Hematopoietic multipotent progenitor cell treated with erythropoietin and hydrocortisone succinate and interleukin-3 and kit ligand, for 8 days (in vitro differentiated cells): ENCODE data around the gene FHDC1.

Experiments
- DNase-seq: peaks from one replicate; pipeline ENCODE4 v3.0.0-alpha.2; 2015

FHDC1 gene

DNA sequence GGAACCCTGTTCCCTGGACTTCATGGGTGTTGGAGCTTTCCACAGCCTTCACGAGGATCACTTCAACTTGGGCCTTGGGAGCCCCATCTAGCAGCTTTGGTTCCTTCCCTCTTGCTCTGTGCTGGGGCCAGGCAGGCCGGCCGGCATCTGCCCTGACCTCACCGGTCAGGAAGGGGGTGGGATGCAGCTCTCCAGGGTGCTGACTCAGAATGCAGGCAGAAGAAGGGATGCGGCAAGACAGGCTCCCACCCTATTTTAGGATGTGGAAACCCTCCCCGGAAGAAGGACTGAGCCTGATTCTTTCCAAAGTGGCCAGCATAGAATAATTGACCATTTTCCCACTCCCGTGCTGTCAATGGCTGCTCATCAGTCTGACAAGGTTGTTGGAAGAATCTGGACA, 47.1 kb downstream of the FHDC1 start:
- DNase-seq, result no peak

DNA sequence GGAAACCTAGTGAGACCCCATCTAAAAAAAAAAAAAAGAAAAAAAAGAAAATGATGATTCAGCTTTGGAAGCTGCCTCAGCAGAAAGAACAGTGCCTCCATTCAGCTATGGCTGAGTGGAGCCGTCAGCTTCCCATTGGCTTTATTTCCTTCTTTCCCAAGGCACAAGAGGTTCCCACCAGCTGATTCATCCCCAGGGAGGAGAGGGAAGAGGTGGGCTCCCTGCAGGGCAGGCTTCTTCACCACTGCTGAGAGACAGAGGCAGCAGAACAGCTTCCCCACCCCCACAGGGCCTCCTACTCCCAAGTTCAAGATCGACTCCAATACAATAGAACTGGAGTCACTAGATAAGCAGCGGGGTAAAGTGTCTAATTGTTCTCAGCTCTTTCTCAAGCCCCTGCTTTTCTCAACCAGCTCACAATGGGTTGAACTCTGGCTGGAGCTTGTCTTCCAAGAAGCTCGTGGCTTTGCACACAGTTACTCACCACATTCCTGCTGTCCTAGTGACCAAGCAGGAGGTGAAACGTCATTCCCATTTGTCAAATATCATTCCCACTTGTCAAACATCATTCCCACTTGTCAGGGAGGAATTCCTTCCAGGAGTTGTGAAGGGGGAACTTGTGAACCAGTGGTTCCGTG, 47.8 kb downstream of the FHDC1 start:
- no peak for DNase-seq

DNA sequence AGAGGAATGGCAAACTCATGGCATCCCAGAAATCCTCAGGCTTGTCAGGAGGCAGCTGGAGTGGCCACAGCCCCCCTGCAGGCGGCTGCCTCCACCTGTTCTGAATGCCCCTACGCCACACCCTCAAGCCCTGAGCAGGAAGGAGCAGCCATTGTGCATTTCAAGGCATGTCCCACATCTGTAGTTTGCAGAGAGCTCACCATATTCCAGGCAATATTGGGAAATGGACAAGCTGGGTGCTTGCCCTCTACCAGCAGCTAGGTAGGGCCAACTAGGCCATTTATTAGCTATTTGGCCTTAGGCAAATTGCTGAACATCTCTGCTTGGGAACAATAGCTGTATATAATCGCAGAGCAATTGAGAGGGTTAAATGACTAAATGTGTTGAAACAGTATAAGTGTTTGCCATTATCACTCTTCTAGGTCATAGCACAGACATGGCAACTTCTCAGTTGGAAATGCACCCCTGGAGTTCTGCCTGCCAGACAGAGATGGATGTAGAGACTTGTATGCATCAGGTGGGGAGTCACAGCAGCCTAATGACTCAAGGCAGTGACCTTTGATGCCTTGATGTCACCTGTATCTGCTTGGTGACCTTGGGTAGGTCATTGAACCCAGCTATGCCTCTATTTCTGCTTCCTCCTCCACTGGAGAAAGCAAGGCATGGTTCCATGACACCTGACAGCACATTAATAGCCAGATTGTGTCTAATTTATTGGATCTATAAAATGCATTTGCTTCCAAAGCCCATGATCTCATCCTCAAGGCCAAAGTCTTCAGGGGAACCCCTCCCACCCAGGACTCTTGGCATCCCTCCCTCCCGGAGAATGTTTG, 52.8 kb downstream of the FHDC1 start:
- DNase-seq, result no peak

DNA sequence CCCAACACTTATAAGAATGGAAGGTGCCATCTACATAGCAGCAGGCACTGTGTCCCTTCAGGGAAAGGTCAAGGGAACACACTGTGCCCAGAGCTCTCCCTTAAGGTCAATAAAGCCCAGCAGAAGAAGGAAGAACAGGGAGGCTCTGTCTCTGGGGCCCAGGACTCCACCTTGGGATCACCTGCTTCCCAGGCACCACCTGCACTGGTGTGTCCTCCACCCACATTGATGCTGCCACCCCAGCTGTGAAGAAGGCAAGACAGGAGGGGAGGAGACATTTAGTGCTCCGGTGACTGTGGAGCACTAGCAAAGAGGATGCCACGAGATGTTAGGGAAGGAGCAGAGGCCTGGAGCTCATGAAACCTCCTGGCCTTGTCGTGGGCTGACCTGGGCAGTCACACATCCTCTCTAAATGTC, 53.4 kb downstream of the FHDC1 start:
- DNase-seq, result no peak

DNA sequence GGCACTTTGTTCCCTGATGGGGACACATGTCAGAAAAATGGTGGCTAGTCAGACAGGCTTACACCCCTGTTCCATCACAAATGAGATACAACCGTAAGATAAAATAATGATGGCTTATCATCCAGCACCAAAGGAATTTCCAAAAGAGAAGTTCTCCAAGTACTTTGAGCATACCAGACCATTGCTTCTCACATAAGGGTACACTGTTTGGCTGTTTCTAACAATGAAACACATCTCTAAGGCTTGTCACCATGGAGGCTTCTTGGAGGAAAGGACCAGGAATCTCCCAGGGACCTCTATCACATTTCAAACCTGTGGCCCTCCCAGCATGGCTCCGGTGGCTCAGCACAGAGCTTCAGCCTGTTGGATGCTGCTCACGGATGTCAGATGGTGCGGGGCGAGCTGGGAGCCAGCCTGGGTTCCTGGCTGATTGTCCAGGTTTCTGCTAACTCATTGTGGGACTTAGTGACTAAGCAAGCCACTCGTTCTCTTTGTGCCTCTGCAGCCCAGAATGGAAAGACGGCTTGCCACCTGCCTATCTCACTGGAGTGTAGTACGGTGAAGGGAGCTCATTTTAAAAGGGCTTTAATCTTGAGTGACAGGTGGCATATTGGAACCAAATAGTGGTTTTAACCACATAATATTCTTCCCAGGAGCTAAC, 54.5 kb downstream of the FHDC1 start:
- peak; percentile 90 for DNase-seq

DNA sequence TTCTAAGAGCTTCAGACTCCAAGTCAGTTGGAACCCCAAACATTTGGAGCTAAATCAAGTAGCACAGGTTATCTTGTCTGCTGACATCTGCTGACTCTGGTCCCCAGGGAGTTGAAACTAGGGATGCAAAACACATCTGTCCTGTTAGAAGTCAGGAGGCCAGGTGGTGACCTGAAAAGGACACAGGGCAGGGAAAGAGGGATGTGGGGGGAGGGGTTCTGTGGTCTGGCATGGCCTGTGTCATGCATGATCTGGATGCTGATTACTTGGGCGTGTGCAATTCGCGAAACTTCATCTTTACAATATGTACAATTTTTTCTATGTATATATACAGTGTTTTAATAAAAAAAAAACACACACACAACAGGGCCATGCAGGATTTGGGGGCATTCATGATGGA, 55.3 kb downstream of the FHDC1 start:
- DNase-seq, result peak; percentile 46

DNA sequence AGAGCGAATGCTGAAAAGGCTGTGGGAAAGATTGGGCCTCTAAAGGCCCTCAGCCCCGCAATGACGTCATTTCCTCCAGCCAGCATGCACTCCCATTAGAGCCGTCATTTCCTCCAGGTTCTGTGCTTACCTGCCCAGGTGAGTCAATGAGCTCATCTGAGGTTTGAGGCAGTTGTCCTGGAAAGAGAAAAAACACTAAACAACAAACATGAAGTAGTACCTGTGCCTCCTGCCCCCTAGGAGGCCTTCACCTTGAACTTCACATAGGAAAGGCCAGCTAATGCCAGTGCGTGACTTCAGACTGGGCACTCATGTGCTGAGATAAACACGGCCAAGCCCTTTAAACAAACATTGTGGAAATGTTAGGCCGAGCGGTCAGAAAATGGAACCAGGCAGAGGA, 55.9 kb downstream of the FHDC1 start:
- DNase-seq, result no peak

DNA sequence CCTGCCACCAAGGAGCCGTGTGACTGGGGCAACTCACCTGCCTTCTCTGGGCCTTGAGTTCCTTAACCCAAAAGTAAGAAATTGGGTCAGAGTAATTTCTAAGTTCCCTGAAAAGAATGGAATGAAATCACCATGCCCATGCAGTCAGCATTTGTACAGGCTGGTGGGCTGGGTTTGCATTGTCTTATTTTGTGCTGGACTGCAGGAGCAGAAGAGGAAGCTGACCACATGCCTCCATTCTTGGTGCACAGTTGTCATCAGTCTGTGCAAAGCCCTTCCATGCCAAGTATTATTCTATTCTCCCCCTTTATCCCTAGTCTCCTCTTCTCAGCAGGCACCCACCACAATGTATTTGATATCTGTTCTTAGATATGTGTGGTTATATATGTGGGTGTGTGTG, 56.3 kb downstream of the FHDC1 start:
- DNase-seq, result peak; percentile 16

DNA sequence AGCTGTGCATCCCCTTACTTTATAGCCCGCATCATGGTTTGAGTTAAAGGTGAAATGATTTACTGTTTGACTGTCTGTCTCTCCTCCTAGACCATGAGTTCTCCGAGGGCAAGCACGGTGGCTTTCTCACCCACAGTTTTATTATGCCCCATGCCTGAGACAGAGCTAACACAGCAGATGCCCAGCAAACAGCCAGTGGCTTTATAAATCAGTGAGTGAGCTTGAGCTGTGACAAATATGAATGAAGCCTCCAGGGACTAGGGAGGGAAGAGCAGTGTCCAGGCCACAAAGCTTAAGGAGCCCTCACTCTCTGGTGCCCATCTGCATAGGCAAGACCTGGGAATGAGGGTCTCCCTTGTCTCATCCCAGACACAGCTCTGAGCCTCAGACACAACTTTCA, 57.9 kb downstream of the FHDC1 start:
- DNase-seq, result no peak

DNA sequence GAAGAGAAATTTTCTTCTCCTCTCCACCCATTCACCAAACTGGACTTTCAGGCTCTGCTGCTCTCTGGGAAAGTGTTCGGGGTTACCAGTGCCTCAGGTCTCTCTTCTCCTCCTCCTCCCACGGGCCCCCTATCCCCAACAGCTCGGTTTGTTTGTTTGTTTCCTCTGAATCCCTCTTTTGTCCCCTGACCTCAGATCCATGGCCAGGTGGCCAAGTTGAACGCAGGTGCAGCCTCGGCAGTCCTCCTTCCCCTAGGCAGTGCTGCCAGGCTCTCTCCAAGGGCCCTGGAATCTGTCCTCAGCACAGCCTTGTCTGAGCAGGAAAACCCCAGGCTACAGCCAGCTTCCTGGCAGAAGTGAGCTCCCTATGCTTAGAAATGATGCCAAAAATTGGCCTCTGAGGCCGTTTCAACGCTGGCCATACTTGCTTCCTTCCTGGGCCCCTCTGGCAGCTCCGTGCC, 60.0 kb downstream of the FHDC1 start:
- no peak for DNase-seq

DNA sequence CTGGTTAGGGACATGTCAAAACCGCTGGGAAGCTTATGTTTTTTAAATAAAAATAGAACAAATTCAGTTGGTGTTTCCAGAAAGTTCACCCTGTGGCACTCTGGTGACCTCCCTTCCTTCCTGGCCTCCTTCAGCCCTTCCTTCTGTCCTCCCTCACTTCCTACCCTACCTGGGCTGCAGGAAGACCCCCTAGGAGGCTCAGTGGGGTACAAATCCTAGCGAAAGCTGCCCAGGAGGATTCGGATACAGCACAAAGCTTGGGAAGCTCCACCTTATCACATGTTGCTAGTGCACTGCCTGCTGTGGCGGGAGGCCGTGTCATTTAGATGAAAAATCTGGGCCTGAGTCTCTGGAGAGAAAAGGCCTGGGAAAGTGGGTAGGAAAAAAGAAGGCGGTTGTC, 60.5 kb downstream of the FHDC1 start:
- no peak for DNase-seq

DNA sequence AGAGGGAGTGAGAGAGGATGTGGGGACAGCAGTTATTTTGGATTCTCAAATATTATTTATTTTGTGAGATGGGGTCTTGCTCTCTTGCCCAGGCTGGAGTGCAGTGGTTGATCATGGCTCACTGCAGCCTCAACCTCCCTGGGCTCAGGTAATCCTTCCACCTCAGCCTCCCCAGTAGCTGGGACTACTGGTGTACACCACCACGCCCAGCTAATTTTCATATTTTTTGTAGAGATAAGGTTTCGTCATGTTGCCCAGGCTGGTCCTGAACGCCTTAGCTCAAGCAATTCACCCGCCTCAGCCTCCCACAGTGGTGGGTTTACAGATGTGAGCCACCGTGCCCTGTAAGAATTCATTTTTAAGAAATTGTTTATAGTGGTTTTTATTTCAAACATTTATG, 61.2 kb downstream of the FHDC1 start:
- peak; percentile 60 for DNase-seq

DNA sequence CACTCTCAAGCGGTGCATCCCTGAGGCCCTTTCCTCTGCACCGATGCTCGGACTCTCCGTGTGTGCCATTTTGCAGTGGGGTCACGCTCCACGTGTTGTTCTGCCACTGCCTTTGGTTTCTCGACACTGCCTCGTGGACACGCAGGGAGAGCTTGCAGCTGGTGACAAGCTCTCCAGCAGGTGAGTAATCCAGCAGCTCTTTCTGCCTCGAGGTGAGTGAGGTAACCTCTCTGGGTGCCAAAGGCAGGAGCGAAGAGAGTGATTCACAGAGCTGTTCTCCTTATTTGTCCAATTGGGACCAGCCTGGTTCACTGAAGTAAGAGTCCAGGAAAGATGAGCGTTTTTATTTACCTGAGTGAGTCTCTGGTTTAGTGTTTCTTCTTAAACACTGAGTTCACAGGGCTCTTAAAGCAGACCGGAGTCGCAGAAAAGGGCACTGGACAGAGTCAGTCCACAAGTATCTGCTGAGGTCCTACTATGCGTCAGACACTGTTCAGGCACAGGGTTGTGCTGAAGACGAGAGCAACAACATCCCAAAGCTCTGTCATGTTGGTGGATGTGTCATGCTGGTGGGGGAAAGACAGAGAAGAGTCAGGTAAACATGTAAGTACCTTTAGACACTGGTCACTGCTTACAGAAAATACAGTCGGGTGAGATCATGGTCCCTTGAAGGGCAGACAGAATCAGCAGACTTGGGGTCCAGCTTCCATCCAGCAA, 61.8 kb downstream of the FHDC1 start:
- no peak for DNase-seq

DNA sequence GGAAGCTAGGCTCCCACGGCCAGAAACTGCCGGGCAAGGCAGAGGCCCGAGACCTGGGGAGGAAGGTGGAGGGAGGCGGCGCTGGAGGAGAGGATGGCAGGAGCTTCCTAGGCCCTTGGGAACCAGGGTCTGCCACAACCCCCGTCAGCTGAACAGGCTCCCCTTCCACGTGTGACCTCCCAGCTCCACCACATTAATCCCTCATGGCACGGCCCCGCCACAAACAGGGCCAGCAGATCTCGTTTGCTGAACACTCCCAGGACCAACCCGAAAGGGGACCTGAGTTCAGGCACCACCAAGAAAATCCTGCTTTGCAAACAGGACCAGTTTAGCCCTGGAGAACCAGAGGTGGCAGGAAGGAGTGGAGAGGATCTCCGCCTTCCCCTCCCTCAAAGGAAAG, 62.7 kb downstream of the FHDC1 start:
- no peak for DNase-seq

DNA sequence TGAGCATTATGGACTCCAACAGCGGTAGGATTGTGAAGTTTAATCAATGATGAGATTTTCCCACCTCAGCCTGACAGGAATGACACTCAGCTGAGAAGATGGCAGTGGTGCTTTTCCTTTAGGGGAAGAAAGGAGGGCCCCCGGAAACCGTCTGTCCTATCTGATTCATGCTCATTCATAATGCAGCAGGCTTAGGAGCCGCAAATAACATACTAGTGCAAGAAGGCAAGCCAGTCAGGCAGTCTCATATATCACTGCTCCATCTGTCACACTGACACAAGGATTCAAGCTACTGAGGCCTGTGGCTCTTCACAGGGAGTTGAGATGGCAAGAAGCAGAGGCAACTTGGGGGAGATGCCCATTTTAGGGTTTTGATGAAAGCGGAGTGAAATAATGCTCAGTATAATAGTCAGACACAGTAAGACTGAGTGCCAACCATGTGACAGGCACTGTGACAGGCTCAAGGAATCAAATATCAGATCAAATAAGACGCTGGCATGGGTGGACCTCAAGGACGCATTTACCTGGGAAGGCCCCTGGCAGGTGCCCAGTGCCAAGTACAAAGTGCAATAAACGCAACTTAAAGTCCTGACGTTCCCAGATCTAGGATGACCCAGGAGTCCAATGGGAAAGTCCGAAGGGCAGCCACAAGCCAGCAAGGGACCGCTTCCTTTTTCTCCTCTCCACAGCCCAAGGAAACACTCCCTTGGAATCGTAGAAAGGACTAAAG, 63.4 kb downstream of the FHDC1 start:
- no peak for DNase-seq

DNA sequence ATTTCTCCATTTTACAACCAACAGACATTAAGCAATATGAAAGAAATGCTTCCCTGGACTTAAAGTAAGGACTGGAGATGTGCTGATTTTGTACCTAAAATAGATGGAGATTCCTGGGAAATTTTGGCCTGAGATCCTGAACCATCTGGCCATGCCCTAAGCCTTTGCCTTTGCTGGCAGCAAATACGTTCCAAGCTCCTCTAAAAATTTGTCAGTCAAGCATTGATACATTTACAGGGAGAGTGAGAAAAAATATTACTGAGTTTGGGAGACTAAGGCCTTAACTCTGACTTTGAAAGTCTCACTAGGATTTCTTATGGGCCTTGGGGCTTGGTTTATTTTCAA, 63.9 kb downstream of the FHDC1 start:
- no peak for DNase-seq

DNA sequence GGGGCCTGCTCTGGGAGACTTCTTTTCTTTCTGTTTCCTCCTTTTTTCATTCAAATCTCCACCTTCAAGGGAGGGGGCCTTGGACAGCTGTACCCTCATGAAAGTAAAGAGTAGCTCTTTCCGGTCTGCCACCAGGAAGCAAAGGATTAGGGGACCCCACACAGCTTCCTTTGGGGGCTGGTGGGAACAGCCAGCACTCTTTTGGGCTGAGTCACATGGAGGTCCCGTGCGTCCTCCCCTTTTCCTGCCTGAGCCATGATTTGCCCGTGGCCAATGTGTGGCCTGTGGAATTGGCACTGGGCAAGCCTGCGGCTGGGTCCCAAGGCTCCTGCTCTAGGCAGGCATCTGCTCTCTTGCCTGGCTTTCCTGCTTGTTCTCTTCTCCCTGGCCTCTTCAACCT, 65.5 kb downstream of the FHDC1 start:
- DNase-seq, result no peak

DNA sequence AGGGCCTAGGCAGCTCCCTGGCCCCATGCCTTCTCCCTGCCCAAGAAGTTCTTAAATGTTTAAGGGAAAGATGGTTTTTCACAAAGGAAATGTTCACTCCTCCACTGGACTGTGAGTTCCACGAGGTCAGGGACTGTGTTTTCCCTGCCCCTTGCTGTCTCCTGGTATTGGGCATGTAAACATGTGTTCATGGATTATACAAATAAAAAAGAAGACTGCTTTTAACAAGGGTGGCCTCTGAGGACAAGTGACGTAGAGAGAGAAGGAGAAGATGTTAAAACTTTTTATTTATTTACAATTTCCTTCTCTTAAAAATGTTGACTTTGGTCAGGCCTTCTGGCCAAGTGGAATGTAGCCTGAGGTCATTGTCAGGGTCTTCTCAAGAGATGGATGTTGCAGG, 66.0 kb downstream of the FHDC1 start:
- no peak for DNase-seq

DNA sequence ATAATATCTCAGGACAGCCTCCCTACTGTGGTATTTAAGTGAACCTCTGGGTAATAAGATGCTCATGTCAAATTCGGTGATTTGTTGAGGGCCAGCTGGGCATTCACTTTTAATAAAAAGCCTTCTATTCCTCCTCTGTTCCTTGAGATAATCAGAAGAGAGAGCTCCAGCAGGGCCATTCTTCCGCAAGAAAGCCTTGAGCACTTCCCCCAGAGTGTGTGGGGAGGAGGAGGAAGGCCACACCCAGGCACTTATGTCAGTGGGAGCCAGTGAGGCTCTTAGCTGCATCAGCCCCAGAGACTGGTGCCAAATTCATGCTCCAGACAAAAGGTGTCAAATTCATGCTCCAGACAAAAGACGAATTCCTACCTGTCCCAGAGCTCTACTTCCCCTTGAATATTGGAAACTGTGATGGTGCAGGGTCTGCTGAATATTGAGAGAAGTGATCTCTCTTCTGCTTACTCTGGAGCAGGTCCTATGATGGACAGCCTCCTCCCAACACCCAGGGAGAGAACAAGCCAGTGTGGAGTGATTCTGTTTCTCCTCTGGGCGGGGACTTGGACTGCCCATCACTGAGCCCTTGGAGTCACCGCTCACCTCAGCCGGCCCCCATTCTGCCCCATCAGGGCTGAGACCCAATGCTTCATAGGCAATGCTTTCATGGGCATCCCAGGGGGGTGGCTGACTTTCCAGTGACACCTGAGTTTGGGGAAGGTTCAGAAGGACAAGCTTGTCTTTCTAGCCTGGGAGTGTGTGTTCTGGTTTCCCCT, 68.1 kb downstream of the FHDC1 start:
- peak; percentile 57 for DNase-seq

DNA sequence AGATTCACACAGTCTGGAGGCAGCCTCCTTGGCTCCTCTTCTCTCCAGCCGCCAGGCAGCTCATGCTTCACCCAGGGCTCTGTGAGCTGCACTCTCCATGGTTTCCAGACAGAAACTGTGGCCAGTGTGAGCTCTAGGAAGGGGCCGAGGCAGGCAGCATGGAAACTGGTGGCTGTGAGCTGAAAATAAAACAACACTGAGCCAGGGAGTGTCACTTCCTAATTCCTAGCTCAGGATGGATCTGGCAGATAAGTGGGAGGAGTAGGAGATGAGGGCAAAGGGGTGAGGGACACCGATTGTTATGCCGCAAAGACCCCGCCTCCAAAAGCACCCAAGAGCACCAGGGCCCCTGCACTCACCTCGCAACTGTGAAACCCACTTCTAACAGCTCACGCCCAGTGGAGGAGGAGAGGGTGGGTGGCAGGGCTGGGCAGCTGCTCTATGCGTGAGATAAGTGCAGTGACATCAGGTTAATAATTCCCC, 69.8 kb downstream of the FHDC1 start:
- peak; percentile 41 for DNase-seq

DNA sequence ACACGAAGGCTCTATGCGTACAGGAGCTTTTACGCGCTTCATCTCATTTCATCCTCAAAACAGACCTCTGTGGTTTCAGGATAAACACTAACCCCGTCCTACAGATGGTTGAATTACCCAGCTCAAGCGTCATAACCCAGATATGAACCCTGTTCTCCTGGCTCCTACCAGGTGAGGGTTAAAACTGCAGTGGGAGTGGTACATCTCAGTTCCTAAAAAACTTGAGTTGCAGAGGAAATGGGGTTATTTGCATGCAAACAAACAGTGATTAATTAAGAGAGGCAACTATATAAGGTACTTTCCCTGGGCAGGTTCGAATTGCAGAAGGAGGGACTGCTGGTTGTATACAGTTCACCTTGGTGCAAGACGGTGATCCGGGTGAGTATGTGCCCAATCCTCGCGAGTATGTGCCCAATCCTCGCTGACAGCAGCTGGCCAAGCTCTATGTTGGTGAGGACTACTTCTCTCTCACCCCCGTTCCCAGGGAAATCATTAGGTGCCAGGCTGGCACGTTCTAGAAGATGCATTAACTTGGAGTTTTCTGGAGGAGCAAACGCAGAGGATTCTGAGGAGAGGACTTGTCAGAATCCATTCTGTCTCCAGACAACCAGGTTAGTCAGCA, 72.6 kb downstream of the FHDC1 start:
- no peak for DNase-seq
